AG08395 (cell line): ENCODE data around the gene DSTYK.
"Not testable (repeated sequence)": the region's sequence is repeated elsewhere in the genome, so short reads cannot be mapped to it uniquely, and the experiment has no call there.

Source experiments
- DNase-seq: peaks from one replicate; pipeline ENCODE4 v3.0.0; 2012; ENCODE audit warnings: mixed read lengths, low spot score

Gene DSTYK

DNA sequence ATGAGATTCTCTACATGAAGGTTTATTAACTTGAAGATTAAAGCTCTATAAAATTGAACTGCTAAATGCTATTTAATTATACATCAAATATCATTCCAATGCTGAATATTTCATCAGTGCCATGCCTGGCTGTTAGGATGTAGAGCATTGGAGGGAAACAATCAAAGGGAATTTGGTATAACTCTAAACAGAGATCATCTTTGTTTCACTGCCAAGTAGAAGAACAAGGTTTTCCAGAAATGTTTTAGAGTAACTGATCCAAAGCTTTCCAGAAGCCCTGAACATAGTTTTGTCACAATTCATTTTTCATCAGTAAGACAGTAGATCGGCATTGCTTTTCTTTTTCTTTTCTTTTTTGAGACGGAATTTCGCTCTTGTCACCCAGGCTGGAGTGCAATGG, 5.9 kb upstream of the DSTYK start:
- no peak for DNase-seq

DNA sequence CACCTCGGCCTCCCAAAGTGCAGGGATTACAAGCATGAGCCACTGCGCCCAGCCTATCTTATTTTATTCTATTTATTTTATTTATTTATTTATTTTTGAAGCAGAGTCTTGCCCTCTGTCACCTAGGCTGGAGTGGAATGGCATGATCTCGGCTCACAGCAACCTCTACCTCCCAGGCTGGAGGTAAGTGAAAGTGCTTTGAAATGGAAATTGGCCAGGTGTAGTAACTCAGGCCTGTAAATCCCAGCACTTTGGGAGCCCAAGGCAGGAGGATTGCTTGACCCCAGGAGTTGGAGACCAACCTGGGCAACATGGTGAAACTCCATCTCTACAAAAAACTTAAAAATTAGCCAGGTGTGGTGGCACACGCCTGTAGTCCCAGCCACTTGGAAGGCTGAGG, 5.1 kb upstream of the DSTYK start:
- no peak for DNase-seq

DNA sequence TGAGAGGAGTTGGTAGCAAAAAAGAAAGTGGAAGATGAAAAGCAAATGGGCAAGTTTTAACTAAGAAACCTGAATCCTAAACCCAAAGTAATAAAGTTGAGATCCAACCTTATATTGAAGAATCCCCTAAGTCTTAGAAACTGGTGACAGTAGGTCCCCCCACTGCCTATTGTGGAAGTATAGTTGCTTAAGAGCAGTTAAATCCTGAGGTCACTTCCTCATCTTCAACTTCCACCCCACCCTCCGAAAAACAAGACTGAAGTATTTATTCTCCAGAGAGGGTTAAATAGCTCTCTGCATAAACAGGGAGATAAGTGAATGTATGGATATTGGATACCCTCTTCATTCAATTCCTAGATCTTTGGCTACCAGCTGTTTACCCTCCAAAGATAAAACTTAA, 3.3 kb upstream of the DSTYK start:
- DNase-seq: no peak

DNA sequence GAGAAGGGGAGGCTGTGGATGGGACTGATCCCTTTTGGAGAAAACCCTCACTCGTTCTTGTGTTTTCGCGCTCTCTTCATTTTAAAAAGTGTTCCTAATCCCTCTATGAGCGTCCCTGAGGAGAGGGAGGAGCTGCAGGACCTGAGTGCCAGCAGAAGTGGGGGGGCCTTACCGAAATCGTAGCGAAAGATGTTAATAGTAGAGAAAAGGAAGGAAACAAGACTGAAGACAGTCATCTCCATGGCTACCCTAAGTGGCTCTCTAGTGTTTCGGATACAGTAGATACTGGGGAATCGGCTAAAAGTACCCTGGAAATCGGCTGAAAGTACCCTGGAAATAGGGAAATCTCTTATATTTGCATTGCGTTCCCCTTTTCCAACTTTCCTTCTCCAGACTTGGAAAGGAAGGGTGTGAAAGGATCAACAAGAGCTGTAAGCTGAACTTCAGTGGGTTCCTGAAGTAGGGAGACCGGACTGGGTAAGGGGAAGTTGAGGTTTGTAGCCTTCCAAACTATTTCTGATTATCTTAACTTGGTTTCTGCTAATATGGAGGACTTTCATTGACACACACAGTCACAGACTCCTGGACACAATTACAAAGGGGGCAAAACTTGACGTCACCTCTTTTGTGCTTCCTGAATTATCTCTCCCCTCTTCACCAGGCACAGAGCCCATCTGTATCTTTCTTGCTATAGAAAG, 486 bp upstream of the DSTYK start:
- DNase-seq: no peak

DNA sequence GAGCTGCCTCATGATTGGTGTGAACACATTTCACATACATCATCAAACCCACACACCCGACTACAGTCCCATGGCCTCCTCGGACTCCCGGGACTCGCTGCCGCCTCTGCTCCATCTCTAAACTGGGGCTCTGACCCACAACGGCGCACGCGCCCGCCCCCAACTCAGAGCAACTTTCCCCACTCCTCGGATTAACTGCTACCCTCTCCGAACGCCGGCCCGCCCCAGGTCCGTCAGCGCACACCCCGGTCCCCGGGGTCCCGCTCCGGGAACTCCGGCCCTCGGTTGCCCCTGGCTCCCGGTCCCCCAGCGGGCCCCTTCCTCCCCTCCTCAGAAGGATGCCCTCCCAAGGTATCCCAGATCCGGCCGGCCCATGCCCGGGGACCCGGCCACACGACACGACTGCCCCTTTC, 740 bp downstream of the DSTYK start:
- peak; percentile 52 for DNase-seq

DNA sequence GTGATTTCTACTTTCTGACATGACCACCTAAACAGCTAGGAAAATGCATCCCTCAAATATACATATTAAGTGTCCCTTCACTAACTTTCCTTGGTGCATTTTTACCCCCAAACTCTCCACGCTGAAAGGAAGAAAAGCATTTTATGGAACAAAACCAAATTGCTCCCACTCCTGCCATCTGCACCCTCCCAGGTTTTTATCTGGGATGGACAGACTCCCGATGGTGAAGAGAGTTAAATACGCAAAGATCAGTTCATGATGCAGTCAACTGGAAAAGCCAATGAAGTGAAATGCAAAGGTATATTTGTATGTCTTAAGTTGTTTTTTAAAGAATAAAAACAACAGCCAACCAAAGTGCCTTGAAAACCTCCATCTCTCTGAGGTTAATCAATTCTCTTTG, 2.7 kb downstream of the DSTYK start:
- no peak for DNase-seq

DNA sequence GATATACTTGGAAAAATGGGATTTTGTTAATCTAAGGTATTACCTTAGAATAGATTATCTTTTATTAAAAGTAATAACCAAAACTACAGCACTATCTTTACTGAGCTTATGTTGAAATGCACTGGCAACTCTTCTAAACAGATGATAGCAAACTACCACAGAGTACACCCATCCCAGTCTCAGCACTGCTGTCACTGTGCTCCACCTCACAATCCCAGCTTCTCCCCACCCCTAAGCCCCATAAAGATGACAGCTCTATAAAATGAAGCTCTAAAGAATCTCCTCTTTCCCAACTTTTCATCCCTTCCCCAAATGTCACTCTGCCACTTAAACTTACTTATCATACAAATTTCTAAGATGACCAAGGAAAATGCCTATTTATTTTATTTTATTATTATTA, 6.4 kb downstream of the DSTYK start:
- DNase-seq: peak; percentile 42

DNA sequence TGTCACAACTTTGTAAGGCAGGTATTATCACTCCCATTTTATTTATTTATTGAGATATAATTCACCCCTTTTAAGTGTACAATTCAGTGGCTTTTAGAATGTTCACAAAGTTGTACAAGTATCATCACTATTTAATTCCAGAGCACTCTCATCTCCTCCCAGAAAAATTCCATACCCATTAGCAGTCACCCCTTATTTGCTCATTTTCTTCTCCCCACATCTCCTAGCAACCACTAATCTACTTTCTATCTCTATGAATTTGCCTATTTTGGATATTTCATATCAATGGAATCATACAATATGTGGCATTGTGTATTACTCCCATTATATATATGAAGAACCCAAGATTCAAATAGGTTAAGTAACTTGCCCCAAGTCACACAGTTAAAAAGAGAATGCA, 7.0 kb downstream of the DSTYK start:
- peak; percentile 56 for DNase-seq

GRCh38 chr1:205199931-205200299, 11.6 kb downstream of the DSTYK start:
- DNase-seq: no peak

DNA sequence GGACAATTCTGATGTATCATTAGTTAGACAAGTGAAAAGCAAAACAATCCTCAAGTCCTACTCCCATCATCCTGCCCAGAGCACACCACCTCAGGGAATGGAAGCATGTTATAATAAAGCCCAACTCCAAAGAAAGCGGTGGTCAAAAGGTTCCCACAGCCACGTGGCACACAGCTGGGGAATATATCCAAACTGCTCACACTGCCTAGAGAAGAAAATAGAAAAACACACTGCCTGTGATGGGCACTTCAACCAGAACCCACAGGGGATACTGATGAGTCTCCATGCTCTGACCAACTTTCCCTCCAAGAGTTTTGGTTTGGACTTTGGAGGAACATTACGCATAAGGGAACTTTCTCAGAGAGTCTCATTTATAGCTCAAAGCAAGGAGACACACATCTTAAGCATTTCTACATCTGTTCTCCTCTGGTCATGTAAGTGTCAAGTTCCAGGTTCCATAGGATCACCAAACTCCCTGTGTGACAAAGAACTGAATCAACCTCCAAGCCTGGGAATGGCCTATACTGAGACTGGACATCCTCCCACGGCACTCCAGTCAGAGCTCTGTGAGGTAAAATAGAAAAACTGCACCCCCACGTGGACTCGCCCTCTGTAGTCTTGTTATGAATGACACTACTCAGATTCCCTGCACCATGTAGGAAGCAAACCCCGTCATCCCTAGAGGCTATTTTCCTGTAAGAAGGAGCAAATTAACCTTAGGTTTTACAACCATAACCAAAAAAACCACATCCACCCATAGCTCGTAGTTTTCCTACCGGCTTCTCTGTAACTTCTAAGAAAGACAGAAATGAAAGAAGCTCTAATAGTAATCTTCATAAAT, 12.2 kb downstream of the DSTYK start:
- no peak for DNase-seq

GRCh38 chr1:205192287-205192686, 19.2 kb downstream of the DSTYK start:
- DNase-seq: no peak

DNA sequence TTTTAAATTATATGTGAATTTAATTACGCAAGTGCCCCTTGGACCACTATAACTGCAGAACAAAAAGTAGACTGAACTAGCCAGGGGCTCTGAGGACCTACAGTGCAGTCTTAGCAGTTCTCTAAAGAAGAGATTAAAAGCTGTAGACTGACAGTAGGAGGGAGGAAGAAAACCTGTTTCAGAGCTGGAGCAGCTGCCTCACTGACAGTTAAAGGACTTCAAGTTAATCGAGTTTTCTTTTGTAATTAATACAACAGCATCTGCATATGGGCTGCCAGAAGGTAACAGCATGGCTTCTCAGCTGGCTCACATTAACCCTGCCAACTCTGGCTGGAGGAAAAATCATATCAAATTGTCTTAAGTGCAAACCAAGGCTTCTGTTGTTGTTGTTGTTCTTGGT, 19.9 kb downstream of the DSTYK start:
- DNase-seq: no peak

DNA sequence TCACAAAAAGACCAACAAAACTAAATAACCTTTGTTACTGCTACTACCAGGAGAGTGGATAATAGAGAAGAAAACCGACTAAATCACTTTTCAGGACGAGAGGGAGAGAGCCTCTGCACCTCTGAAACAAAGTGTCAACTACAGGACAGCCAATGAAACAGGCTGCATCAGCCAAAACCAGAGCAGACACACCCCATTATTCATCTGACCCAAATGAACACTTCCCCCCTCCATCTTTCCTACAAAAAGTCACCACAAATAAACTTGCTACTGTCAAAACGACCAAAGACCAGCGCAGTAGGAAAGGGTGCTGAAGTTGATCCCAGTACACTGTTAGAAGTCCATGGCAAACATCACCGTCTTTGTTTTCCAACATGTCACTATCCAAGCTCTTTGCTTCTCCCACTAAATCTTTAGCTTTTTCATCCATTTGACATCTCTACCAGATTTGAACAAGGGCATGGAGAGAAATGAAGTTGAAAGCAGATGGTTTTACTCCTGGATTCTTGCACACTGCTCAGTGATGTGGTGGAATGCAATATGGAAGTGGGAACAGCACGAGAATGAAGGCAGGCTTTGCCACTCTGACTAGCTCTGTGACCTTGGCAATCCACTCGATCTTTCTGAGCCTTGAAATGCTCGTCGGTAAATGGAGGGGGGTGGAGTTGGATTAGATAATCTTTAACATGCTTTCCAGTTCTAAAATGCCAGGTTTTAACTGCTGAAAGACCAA, 20.5 kb downstream of the DSTYK start:
- peak; percentile 36 for DNase-seq

DNA sequence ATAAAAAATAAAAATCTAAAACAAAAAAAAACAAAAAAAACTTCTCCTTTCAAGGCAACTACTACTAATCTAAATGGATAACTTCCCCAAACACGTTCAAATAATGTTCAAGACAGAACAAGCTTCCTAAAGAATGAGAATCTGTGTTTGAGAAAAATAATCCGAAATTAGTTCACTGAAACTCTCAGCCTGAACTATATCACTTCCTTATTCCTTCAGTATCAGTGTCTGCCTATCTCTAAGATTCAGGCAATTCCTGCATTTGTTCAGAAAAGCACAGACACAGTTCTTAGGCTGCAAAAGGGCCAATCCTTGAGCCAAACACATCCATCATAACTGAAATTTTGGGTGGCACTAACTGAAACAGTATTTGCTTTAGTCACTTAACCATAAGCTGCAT, 22.4 kb downstream of the DSTYK start:
- no peak for DNase-seq

DNA sequence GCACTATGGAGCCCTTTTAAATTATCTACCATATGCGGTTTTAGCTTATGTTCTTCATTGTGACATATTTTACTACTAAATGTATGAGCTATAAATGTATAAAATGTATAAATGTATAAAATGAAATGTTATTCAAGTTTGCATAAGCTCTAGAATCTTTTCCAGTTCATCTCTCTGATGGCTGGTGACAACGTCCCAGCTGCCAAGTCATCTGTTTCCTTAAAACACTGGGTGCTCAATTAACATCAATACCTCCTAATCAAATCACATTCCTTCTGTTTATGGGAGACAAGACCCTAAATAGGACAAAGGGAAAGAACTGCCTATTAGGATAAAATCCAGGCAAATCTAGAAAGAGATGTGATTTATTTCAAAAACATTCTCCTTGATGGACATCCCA, 22.9 kb downstream of the DSTYK start:
- DNase-seq: no peak

DNA sequence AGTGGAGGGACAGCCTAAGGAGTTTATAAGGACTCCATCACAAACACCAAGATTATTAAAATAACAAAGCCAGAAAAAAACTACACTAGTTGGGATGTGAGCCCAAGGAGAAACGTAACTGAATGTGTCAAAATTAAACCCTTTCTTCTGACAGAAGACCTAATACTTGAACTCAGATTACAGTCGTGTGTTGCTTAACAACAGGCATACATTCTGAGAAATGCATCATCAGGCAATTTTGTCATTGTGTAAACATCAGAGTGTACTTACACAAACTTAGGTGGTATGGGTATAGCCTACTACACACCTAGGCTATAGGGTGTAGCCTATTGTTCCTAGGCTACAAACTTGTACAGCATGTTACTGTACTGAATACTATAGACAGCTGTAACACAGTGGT, 23.4 kb downstream of the DSTYK start:
- no peak for DNase-seq

- DNase-seq: no peak
Observed at GRCh38 chr1:205187420-205187819, 24.1 kb downstream of the DSTYK start.

DNA sequence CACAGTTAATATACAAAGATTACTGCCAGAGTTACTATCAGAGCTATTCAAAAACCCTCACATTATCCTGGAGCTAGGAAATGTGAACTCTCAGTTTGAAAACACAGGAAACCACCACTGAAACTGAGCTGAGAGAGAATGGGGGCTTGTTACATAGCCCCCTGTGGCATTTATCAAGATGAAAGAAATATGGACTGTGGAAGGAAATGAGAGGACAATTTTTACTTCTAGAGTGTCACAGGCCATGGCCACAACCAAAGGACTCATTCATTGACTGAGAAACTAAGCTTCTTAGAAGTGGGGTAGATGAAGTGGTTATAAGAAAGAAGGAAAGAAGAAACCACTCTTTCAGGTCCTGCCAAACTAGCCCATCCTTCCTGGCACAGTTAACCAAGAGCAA, 25.3 kb downstream of the DSTYK start:
- no peak for DNase-seq

GRCh38 chr1:205183676-205184335, 27.7 kb downstream of the DSTYK start:
- DNase-seq: peak; percentile 50

DNA sequence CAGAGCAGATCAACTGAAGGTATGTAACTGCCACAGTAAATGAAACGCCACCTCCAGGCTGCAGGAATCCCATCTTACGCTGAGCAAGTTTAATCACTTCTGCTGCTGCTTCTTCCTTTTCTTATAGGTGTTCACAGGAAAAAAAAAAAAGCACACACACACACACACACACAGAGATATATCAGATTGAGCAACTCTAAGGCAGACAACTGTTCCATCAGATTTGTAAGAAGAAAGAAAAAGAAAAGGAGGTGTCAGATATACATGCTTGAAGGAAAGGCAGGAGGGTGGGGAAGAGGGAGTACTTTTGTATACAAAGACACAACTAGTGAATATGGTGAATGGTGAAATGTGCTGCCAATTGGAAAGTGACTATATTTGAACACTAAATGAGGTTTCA, 28.6 kb downstream of the DSTYK start:
- no peak for DNase-seq

GRCh38 chr1:205180331-205180730, 31.2 kb downstream of the DSTYK start:
- not testable (repeated sequence) for DNase-seq

DNA sequence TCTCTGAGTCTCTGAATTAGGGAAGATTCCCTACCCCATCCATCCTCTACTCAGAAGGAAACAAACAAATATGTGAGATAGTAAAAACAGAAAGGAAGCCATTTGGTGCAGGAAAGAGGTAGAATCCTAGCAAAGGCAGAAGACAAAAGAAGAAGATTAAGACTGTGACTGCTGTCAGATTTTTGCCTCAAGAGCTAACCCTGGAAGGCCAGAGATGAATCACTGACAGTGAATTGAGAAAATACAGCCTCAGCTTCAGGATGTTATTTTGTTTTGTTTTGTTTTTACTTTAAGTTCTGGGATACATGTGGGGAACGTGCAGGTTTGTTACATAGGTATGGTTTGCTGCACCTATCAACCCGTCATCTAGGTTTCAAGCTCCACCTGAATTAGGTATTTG, 31.7 kb downstream of the DSTYK start:
- peak; percentile 29 for DNase-seq
